ENCODE data around the gene PCDH9. TPM values are rescaled to one million over a fixed set of nuclear protein-coding genes. Genes with fewer than 3 reads are reported as not detected.

PCDH9 gene
- total RNA-seq, 1 experiment from 2014 or later, result 10.1 TPM

DNA sequence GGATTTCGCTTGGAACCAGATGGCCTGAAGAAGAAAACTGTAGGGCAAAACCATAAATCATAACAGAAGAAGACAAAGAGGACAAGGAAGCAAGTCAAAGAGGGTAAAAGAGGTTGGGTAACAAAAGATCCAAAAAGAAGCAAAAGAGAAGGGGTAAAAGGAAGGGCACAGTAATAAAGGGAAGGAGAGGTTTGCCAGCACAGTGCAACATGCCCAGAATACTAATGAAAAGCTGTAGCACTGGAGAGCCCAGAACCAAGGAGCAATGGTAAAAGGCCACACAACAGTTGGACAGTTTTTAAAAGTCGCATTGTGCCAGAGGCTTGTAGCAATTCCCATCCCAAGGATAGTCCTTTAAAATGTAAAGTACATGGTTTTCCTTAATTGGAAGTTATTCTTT, 506.6 kb downstream of the PCDH9 start:
- intact Hi-C loops (cut with micrococcal nuclease), result no loop called here
- DNase-seq (ENCODE audit: unreplicated experiment), result no peak
- no peak overlapping the region for H3K4me3 Mint-ChIP-seq (ENCODE audit: unreplicated experiment)
- CTCF ChIA-PET, result no interaction called here
- no peaks in the 10 kb centered on the region for H3K9me3 Mint-ChIP-seq (ENCODE audit: unreplicated experiment)
- no peak overlapping the region for H3K27ac Mint-ChIP-seq (ENCODE audit: low read depth, unreplicated experiment)
- no peaks in the 10 kb centered on the region for H3K27me3 Mint-ChIP-seq (ENCODE audit: insufficient read depth, unreplicated experiment)
- POLR2A ChIA-PET, result no interaction called here
- BruUV-seq (replicated peaks), result no TSS peak
- TF ChIP-seq, protein P1, sequence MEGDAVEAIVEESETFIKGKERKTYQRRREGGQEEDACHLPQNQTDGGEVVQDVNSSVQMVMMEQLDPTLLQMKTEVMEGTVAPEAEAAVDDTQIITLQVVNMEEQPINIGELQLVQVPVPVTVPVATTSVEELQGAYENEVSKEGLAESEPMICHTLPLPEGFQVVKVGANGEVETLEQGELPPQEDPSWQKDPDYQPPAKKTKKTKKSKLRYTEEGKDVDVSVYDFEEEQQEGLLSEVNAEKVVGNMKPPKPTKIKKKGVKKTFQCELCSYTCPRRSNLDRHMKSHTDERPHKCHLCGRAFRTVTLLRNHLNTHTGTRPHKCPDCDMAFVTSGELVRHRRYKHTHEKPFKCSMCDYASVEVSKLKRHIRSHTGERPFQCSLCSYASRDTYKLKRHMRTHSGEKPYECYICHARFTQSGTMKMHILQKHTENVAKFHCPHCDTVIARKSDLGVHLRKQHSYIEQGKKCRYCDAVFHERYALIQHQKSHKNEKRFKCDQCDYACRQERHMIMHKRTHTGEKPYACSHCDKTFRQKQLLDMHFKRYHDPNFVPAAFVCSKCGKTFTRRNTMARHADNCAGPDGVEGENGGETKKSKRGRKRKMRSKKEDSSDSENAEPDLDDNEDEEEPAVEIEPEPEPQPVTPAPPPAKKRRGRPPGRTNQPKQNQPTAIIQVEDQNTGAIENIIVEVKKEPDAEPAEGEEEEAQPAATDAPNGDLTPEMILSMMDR (IDR thresholded peaks at IDR 0.05; ENCODE audit: unreplicated experiment), result no peak
- H3K4me1 Mint-ChIP-seq (ENCODE audit: insufficient read depth, unreplicated experiment), result no peaks in the 10 kb centered on the region
- H3K36me3 Mint-ChIP-seq (ENCODE audit: insufficient read depth, unreplicated experiment), result no peaks in the 10 kb centered on the region

DNA sequence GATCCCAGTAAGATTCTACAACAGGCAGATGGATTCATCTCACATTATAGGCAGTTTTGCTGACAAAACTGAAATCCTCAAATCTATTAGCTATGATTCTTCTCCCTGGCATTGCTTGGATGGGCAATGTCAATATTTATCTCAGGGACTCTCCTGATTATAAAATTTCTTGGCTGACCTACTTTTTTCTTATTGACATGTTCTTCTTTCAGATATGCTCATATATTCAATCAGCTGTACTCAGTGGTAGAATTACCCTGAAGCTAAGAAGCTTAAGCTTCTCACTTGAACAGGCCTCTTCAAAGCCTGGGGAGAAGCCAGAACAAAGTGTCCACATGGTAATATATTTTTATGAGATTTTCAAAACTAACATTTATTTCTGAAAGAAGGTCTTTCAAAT, 513.6 kb downstream of the PCDH9 start:
- no TSS peak for BruUV-seq (replicated peaks)
- Mint-ChIP-seq H3K27me3 (ENCODE audit: insufficient read depth, unreplicated experiment) (no peaks in the 10 kb centered on the region), H3K9me3 (ENCODE audit: unreplicated experiment) (no peaks in the 10 kb centered on the region), H3K4me1 (ENCODE audit: insufficient read depth, unreplicated experiment) (no peaks in the 10 kb centered on the region), H3K27ac (ENCODE audit: low read depth, unreplicated experiment) (no peak overlapping the region), H3K36me3 (ENCODE audit: insufficient read depth, unreplicated experiment) (no peaks in the 10 kb centered on the region), H3K4me3 (ENCODE audit: unreplicated experiment) (no peak overlapping the region)
- POLR2A ChIA-PET, result no interaction called here
- CTCF ChIA-PET, result interaction anchor here (0.6 kb wide), 1 partner anchor 68 kb away, joined by 3 read pairs; no protein-coding TSS in a partner anchor
- no peak for DNase-seq (ENCODE audit: unreplicated experiment)
- intact Hi-C loops (cut with micrococcal nuclease), result no loop called here
- TF ChIP-seq, protein P1 (IDR thresholded peaks at IDR 0.05; ENCODE audit: unreplicated experiment), result no peak

DNA sequence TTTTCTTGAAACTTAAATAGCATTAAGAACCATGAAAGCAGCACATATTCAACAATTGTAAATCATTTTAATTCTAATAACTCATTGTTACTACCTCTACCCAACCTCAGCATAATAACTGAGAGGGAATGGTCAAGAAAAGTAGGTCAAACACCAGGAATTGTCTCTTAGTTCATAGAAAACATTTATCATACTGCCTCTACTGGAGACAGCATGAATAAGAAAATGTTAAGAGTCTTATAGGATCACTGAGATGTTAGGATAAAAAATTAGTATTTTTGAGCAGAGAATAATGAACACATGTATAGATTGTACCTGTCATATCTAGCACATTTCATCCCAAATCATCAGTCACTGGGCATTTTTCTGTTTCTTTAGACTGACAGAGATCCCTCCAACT, 515.3 kb downstream of the PCDH9 start:
- DNase-seq (ENCODE audit: unreplicated experiment), result no peak
- TF ChIP-seq, protein P1 (IDR thresholded peaks at IDR 0.05; ENCODE audit: unreplicated experiment), result peak; percentile 17
- H3K27me3 Mint-ChIP-seq (ENCODE audit: insufficient read depth, unreplicated experiment), result no peaks in the 10 kb centered on the region
- CTCF ChIA-PET, result no interaction called here
- intact Hi-C loops (cut with micrococcal nuclease), result no loop called here
- H3K36me3 Mint-ChIP-seq (ENCODE audit: insufficient read depth, unreplicated experiment), result no peaks in the 10 kb centered on the region
- POLR2A ChIA-PET, result no interaction called here
- H3K9me3 Mint-ChIP-seq (ENCODE audit: unreplicated experiment), result no peaks in the 10 kb centered on the region
- no TSS peak for BruUV-seq (replicated peaks)
- no peak overlapping the region for H3K4me3 Mint-ChIP-seq (ENCODE audit: unreplicated experiment)
- no peaks in the 10 kb centered on the region for H3K4me1 Mint-ChIP-seq (ENCODE audit: insufficient read depth, unreplicated experiment)
- H3K27ac Mint-ChIP-seq (ENCODE audit: low read depth, unreplicated experiment), result no peak overlapping the region

DNA sequence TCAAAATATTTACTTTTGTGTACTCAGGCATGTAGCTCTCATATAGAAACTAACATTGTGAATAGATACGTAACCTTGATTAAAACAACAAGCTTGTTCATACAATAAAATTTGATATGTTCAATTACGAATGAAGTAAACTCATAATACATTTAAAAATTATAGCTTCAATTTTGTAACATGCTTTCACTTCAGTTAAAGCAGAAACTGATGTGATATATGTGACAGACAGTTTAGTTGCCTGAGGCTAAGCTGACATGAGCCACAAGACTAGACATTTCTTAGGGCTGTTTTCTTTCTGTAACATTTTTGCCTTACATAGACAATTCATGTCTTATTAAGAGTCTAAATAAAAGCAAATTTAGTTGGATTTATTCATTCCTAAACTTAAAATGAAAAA, 526.0 kb downstream of the PCDH9 start:
- no peak for DNase-seq (ENCODE audit: unreplicated experiment)
- Mint-ChIP-seq H3K27me3 (ENCODE audit: insufficient read depth, unreplicated experiment) (no peaks in the 10 kb centered on the region), H3K36me3 (ENCODE audit: insufficient read depth, unreplicated experiment) (no peaks in the 10 kb centered on the region), H3K4me3 (ENCODE audit: unreplicated experiment) (no peak overlapping the region), H3K4me1 (ENCODE audit: insufficient read depth, unreplicated experiment) (no peaks in the 10 kb centered on the region), H3K9me3 (ENCODE audit: unreplicated experiment) (no peaks in the 10 kb centered on the region), H3K27ac (ENCODE audit: low read depth, unreplicated experiment) (no peak overlapping the region)
- BruUV-seq (replicated peaks), result no TSS peak
- ChIA-PET POLR2A (no interaction called here), CTCF (no interaction called here)
- TF ChIP-seq, protein P1 (IDR thresholded peaks at IDR 0.05; ENCODE audit: unreplicated experiment), result no peak
- intact Hi-C loops (cut with micrococcal nuclease), result no loop called here

All from MCF 10A (cell line).